Muscle layer of colon (tissue), 2 donors: ENCODE data around the gene CCDC174.

Experiments
- H3K27ac ChIP-seq: one replicate; pipeline ENCODE4 v1.7.0; 2013; ENCODE audit warnings: low read depth, mild to moderate bottlenecking, low read length, moderate library complexity
- H3K27me3 ChIP-seq, 2 donors: one replicate each; pipeline ENCODE4 v1.7.0; 2013; ENCODE audit warnings: low read length in 2 of 2, mild to moderate bottlenecking in 2 of 2; ENCODE audit not compliant: insufficient read depth in 2 of 2, control insufficient read depth in 1 of 2
- H3K36me3 ChIP-seq: one replicate; pipeline ENCODE4 v1.7.0; 2013; ENCODE audit warnings: mild to moderate bottlenecking, low read length; ENCODE audit not compliant: insufficient read depth
- H3K4me1 ChIP-seq: one replicate; pipeline ENCODE4 v1.7.0; 2013; ENCODE audit warnings: mild to moderate bottlenecking, low read length; ENCODE audit not compliant: insufficient read depth
- H3K4me3 ChIP-seq, 2 donors: one replicate each; pipeline ENCODE4 v1.7.0; 2013; ENCODE audit warnings: low read length in 2 of 2, low read depth in 1 of 2, mild to moderate bottlenecking in 1 of 2, moderate library complexity in 1 of 2
- H3K9ac ChIP-seq: one replicate; pipeline ENCODE4 v1.7.0; 2013; ENCODE audit warnings: low read length
- H3K9me3 ChIP-seq: one replicate; pipeline ENCODE4 v1.7.0; 2013; ENCODE audit warnings: mild to moderate bottlenecking, low read length
- donor health status: abdominal sarcoma.
- donor health status: Adenocarcinoma of cecum.

The CCDC174 gene

DNA sequence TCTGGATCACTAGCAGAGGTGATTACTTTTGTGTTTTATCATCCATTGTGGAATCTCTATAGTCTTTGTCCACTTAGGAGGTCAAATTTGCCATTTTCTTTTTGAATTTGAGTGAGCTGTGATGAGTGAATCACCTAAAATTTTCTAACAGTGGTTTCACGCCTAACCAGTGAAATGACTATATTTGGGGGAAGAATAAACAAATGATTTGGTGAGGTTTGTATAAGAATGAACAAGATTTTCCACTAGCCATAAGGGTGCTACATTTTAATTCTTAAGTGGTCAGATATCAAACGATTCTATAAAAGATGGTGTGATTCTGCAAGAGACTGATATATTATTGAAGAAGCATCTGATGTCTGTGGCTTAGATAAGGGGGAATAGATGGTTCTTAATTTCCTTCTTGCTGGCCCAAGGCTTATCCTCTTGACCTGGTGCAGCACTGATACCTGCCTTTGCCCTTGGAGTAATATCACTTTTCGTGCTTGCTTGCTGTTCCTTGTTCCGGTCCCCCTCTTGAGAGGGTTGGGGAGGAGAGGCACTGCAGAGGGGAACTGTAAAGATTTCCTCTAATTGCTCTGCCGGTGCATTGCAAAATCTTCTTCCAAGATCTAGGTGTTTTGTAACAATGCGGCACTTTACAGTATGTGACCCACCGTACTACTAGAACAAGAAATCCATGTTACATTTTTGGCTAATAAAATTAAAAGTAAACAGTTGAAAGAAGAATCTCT lies 37.9 kb downstream of the CCDC174 start:
- Histone ChIP-seq H3K9me3 (no peaks in the 10 kb centered on the region), H3K27ac (no peak overlapping the region), H3K9ac (no peak overlapping the region), H3K27me3 (no peaks in the 10 kb centered on the region), H3K4me3 (no peak overlapping the region), H3K36me3 (no peaks in the 10 kb centered on the region), H3K4me1 (no peaks in the 10 kb centered on the region)

DNA sequence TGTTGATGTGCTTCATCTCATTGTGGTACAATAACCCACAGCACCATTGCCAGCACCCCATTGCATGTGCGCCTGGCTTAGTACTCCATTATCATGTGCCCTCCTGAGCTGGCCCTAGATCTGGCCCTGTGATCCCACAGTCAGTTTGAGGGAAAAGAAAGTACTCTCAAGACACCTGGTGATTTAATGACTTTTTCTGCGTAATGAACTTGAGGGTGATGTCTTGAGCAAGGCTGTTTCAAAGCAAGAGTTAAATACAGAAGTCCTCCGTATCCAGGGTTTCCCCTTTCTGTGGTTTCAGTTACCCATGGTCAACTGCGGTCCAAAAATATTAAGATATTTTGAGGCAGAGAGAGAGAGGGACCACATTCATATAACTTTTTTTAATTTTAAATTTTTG lies 39.7 kb downstream of the CCDC174 start:
- Histone ChIP-seq H3K9ac (no peak overlapping the region), H3K27me3 (no peaks in the 10 kb centered on the region), H3K4me1 (no peaks in the 10 kb centered on the region), H3K4me3 (no peak overlapping the region), H3K36me3 (no peaks in the 10 kb centered on the region), H3K9me3 (no peaks in the 10 kb centered on the region), H3K27ac (no peak overlapping the region)

DNA sequence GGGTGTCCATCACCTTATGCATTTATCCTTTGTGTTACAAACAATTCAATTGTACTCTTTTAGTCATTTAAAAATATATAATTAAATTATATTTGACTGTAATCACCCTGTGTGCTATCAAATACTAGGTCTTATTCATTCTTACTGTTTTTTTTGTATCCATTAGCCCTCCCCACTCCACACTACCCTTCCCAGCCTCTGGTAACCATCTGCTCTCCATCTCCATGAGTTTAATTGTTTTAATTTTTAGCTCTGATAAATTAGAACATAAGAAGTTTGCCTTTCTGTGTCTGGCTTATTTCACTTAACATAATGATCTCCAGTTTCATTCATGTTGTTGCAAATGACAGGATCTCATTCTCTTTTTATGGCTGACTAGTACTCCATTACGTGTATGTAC lies 40.2 kb downstream of the CCDC174 start:
- H3K27me3 ChIP-seq = no peaks in the 10 kb centered on the region
- H3K4me3 ChIP-seq = no peak overlapping the region
- H3K9me3 ChIP-seq = no peaks in the 10 kb centered on the region
- H3K9ac ChIP-seq = no peak overlapping the region
- H3K27ac ChIP-seq = no peak overlapping the region
- no peaks in the 10 kb centered on the region for H3K36me3 ChIP-seq
- no peaks in the 10 kb centered on the region for H3K4me1 ChIP-seq

DNA sequence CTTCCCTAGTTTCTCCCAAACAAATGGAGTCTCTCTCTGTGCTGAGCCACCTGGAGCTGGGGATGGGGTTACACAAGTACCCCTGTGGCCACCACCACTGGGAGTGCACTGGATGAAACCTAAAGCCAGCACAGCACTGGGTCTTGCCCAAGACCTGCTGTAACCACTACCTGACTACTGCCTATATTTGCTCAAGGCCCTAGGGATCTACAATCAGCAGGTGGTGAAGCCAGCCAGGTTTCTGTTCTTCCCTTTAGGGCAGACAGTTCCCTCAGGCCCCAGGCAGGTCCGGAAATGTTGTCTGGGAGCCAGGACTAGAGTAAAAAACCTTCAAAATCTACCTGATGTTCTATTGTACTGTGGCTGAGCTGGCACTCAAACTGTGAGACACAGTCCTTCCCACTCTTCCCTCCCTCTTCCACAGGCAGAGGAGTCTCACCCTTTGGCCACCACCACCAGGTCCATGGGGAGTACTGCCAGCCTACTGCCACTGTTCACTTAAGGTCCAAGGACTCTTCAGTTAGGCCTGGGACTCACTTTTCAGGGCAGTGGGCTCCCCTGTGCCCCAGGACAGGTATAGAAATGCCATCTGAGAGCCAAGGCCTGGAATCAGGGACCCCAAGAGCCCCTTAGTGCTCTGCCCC lies 47.2 kb downstream of the CCDC174 start:
- Histone ChIP-seq H3K27ac (no peak overlapping the region), H3K9ac (no peak overlapping the region), H3K27me3 (no peaks in the 10 kb centered on the region), H3K4me1 (no peaks in the 10 kb centered on the region), H3K9me3 (no peaks in the 10 kb centered on the region), H3K4me3 (no peak overlapping the region), H3K36me3 (no peaks in the 10 kb centered on the region)

DNA sequence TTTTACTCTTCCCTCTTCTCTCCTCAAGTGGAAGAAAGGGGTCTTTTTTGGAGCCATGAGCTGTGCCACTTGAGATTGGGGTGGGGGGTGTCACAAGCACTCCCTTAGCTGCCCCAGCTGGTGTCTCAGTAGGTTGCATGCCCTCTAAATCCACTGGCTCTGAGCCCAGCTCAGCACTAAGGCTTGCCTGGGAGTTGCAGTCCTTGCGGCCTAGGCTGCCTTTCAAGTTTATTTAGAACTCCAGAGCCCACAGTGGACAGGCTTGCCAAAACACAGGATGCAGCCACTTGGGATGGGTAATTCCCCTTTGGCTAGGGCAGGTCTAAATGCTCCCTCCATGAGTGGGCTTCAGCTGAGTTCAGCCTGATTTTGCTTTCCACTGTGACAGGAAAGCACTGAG lies 48.1 kb downstream of the CCDC174 start:
- H3K4me1 ChIP-seq = no peaks in the 10 kb centered on the region
- no peak overlapping the region for H3K27ac ChIP-seq
- H3K4me3 ChIP-seq = no peak overlapping the region
- no peaks in the 10 kb centered on the region for H3K36me3 ChIP-seq
- H3K9ac ChIP-seq = no peak overlapping the region
- no peaks in the 10 kb centered on the region for H3K27me3 ChIP-seq
- H3K9me3 ChIP-seq = no peaks in the 10 kb centered on the region

DNA sequence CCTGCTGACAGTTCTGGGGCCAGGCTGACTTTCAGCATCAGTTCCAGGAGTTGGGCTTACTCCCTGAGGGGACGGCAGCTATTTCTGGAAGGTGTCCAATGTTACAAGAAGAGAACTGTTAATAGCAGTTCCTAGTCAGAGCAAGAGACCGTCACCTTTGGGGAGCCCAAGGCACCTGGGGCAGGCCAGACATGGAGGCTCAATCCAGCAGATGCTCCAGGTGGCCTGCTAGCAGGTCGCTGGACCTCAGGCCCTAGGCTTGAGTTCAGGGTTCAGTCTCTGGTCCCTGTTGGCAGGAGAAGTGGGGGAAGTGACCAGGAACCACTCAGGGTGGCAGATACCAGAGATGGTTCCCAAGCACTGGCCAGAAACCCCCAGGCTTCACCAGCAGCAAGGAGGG lies 49.3 kb downstream of the CCDC174 start:
- H3K9ac ChIP-seq = no peak overlapping the region
- H3K36me3 ChIP-seq = no peaks in the 10 kb centered on the region
- no peaks in the 10 kb centered on the region for H3K9me3 ChIP-seq
- no peaks in the 10 kb centered on the region for H3K4me1 ChIP-seq
- no peaks in the 10 kb centered on the region for H3K27me3 ChIP-seq
- no peak overlapping the region for H3K4me3 ChIP-seq
- no peak overlapping the region for H3K27ac ChIP-seq

DNA sequence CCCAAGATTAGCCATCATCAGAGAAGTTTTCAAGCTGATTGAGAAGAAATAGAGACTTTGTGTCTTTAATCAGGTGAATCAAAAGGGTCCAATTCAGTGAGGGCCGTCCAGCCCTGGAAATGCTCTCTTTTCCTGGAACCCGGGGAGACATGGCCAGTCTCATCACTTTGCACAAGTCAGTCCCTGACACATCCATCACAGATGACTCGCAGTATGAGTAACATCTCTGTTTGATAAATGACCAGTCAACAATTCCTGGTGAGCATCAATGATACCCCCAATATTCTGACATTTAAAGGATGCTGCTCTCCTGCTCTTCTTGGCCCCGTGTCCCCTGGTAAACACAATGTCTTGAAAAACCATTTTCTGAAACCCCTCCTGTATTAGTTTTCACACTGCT lies 50.1 kb downstream of the CCDC174 start:
- no peak overlapping the region for H3K4me3 ChIP-seq
- H3K27ac ChIP-seq = no peak overlapping the region

DNA sequence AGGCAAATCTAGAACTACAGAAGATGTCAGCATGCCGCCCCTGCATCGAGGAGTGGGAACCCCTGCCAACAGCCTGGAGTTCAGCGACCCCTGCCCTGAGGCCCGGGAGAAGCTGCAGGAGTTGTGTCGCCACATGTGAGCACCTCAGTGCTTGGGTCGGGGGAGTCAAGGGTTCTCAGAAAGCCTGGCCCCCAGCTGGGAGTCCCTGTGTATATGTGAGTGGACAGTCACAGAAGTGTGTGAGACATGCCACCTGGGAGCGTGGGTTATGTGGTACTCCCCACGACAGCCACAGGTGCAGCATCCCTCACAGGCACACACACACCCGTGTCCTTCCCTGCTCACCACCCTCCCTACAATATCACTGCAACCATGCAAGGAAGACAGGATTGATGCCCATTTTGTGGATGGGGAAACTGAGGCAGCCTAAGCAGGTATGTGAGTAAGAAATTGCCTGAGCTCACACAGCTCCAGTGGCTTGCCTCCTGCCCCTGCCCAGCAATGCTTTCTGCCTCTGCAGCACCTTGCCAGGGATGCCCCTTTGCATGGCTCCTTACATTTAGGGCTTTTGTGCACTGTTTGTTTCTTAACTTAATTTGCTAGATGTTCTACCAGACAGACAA lies 51.7 kb downstream of the CCDC174 start:
- H3K4me3 ChIP-seq = no peak overlapping the region
- H3K27ac ChIP-seq = no peak overlapping the region
- H3K9me3 ChIP-seq = no peaks in the 10 kb centered on the region
- no peaks in the 10 kb centered on the region for H3K4me1 ChIP-seq
- H3K27me3 ChIP-seq = no peaks in the 10 kb centered on the region
- H3K36me3 ChIP-seq = no peaks in the 10 kb centered on the region
- no peak overlapping the region for H3K9ac ChIP-seq

More for the DNA sequence above, 50.1 kb downstream of the CCDC174 start:
- Histone ChIP-seq H3K9ac (no peak overlapping the region), H3K27me3 (no peaks in the 10 kb centered on the region), H3K4me1 (no peaks in the 10 kb centered on the region), H3K36me3 (no peaks in the 10 kb centered on the region), H3K9me3 (no peaks in the 10 kb centered on the region)

DNA sequence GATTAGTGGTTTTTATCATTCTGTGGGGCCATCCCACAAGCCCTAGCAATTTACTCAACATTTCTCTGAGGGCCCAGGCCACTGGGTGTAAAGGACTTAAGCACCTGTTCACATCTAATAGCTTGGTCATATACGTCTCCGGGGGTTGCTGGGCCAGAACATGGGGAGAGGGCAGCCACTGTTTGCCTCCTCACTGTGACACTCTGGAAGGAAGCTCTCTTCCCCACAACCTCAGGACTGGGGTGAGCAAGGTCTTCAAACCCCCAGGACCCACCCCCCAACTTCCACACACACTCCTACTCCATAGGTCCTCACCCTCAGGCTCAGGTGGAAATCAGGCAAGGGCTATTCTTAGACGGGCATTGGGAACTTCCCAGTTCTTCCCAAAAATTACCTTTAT lies 52.2 kb downstream of the CCDC174 start:
- H3K36me3 ChIP-seq = no peaks in the 10 kb centered on the region
- no peaks in the 10 kb centered on the region for H3K27me3 ChIP-seq
- H3K4me1 ChIP-seq = no peaks in the 10 kb centered on the region
- no peak overlapping the region for H3K27ac ChIP-seq
- H3K9ac ChIP-seq = no peak overlapping the region
- no peak overlapping the region for H3K4me3 ChIP-seq
- H3K9me3 ChIP-seq = no peaks in the 10 kb centered on the region

DNA sequence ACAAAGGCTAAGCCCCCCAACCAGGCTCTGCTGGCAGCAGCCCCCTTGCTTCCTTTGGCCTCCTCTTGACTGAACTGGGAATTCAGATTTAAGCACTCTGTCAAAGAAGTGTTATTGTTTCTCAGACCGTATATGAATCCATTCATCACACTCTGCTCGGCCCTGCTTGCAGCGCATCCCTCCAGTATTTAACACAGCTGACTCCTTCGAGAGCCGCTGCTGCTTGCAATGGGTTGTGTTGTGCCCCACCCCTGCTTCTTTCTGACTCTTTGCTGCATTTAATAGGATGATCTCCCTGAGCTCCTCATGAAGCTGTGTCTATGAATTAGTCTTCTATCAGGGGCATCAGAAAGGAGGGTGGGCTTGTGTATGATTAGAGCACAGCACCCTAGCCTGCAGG lies 54.5 kb downstream of the CCDC174 start:
- Histone ChIP-seq H3K4me1 (no peaks in the 10 kb centered on the region), H3K9me3 (no peaks in the 10 kb centered on the region), H3K27me3 (no peaks in the 10 kb centered on the region), H3K36me3 (no peaks in the 10 kb centered on the region), H3K4me3 (no peak overlapping the region), H3K9ac (no peak overlapping the region), H3K27ac (no peak overlapping the region)

DNA sequence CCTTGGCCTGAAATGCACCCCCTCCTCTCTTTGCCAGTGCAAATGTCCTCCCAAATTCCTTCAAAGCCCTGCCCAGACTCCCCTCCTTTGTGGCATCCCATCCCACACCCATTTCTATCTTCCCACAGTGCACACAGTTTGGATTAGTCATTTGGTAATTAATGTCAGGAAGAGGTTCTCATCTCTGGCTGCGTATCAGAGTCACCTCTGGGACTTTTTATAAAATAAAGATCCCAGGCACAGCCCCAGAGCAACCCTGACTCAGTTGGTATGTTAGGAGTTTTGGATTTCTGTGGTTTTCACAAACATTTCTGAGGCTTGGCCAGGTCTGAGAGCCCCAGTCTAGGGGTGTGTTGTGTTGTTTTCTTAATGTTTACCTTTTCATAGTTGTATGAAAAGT lies 65.0 kb downstream of the CCDC174 start:
- no peaks in the 10 kb centered on the region for H3K36me3 ChIP-seq
- H3K4me3 ChIP-seq = no peak overlapping the region
- H3K27ac ChIP-seq = no peak overlapping the region
- H3K4me1 ChIP-seq = no peaks in the 10 kb centered on the region
- H3K9ac ChIP-seq = no peak overlapping the region
- H3K9me3 ChIP-seq = no peaks in the 10 kb centered on the region
- H3K27me3 ChIP-seq = no peaks in the 10 kb centered on the region

DNA sequence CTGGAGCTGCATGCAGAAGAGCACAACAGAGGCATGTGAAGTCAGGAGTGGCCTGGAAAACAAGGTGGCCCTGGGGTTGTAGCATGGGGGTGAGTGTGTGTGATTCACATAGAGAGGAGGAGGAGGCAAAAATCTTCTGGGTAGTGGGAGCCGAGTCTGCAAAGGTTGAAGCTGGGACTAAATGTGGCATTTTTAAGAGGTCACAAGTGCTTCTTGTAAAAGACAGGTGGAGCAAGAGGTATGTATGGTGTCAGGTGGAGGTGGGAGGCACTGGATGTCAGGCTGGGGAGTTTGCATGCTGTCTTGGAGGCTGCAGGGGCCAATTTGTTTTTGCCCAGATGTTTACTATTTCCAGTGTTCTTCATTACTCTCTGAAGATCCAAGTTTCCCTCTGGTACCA lies 65.7 kb downstream of the CCDC174 start:
- no peaks in the 10 kb centered on the region for H3K36me3 ChIP-seq
- H3K4me3 ChIP-seq = no peak overlapping the region
- H3K4me1 ChIP-seq = no peaks in the 10 kb centered on the region
- H3K9me3 ChIP-seq = no peaks in the 10 kb centered on the region
- no peak overlapping the region for H3K9ac ChIP-seq
- no peak overlapping the region for H3K27ac ChIP-seq
- no peaks in the 10 kb centered on the region for H3K27me3 ChIP-seq
